HepG2 (cell line): Measurements from ENCODE around the gene RBCK1. TPM values are rescaled to one million over a fixed set of nuclear protein-coding genes. Genes with fewer than 3 reads are reported as not detected.

Experiments
- ARNT2 ChIP-seq: sonication (generic); formaldehyde crosslinking; IDR thresholded peaks from 2 replicates; pipeline ENCODE4 v1.8.0; 2022; ENCODE audit warnings: mild to moderate bottlenecking, low read depth, missing genetic modification reagents, moderate library complexity
- DDIT3 ChIP-seq: sonication (generic); formaldehyde crosslinking; IDR thresholded peaks from 2 replicates; pipeline ENCODE4 v1.4.0; 2020; ENCODE audit warnings: mild to moderate bottlenecking, missing genetic modification reagents
- MEIS2 ChIP-seq: sonication (generic); formaldehyde crosslinking; IDR thresholded peaks from 2 replicates; pipeline ENCODE4 v1.9.0; 2021; ENCODE audit warnings: mild to moderate bottlenecking, missing genetic modification reagents
- MYPOP ChIP-seq: sonication (generic); formaldehyde crosslinking; IDR thresholded peaks from 2 replicates; pipeline ENCODE4 v1.8.1; 2023; ENCODE audit warnings: mild to moderate bottlenecking, moderate library complexity, missing genetic modification reagents
- NFKB2 ChIP-seq: sonication (generic); formaldehyde crosslinking; IDR thresholded peaks from 2 replicates; pipeline ENCODE4 v1.4.0; 2020; ENCODE audit warnings: missing genetic modification reagents, borderline replicate concordance
- REST ChIP-seq, 2 experiments: IDR thresholded peaks; 2 replicates each; pipeline ENCODE4 v1.6.1; 2011 to 2012; ENCODE audit warnings: low read length in 2 of 2, borderline replicate concordance in 1 of 2, low read depth in 1 of 2, mild to moderate bottlenecking in 1 of 2, moderate library complexity in 1 of 2
- SETDB1 ChIP-seq: sonication (generic); formaldehyde crosslinking; IDR thresholded peaks from 2 replicates; pipeline ENCODE4 v1.5.1; 2020; ENCODE audit warnings: missing genetic modification reagents, mild to moderate bottlenecking, borderline replicate concordance
- SIX1 ChIP-seq: sonication (generic); formaldehyde crosslinking; IDR thresholded peaks from 2 replicates; pipeline ENCODE4 v1.4.0; 2020; ENCODE audit warnings: missing genetic modification reagents, borderline replicate concordance
- SRSF4 ChIP-seq: fragments of 200-400 bp; formaldehyde crosslinking; IDR thresholded peaks from one replicate; pipeline ENCODE4 v1.6.1; 2018; ENCODE audit warnings: mild to moderate bottlenecking, low read depth, low read length, moderate library complexity; ENCODE audit not compliant: poor library complexity, severe bottlenecking
- TAF15 ChIP-seq: fragments of 200-400 bp; formaldehyde crosslinking; IDR thresholded peaks from one replicate; pipeline ENCODE4 v1.6.1; 2018; ENCODE audit warnings: mild to moderate bottlenecking, low read depth, low read length; ENCODE audit not compliant: poor library complexity, severe bottlenecking
- TCF7L2 ChIP-seq: IDR thresholded peaks from 2 replicates; pipeline ENCODE4 v1.6.1; 2011; ENCODE audit warnings: mild to moderate bottlenecking, low read depth, low read length, moderate library complexity
- THAP11 ChIP-seq: IDR thresholded peaks from 2 replicates; pipeline ENCODE4 v1.6.1; 2016; ENCODE audit warnings: missing biosample characterization, missing genetic modification reagents
- ZBTB34 ChIP-seq: sonication (generic); formaldehyde crosslinking; IDR thresholded peaks from 2 replicates; pipeline ENCODE4 v1.8.0; 2022; ENCODE audit warnings: mild to moderate bottlenecking, missing genetic modification reagents
- ZC3H4 ChIP-seq: sonication (generic); formaldehyde crosslinking; IDR thresholded peaks from 2 replicates; pipeline ENCODE4 v1.4.0; 2020; ENCODE audit warnings: missing genetic modification reagents, borderline replicate concordance
- ZNF101 ChIP-seq: sonication (generic); formaldehyde crosslinking; IDR thresholded peaks from 2 replicates; pipeline ENCODE4 v1.4.0; 2020; ENCODE audit warnings: mild to moderate bottlenecking, low read depth, missing genetic modification reagents, borderline replicate concordance
- ZNF30 ChIP-seq: sonication (generic); formaldehyde crosslinking; IDR thresholded peaks from 2 replicates; pipeline ENCODE4 v1.5.0; 2020; ENCODE audit warnings: mild to moderate bottlenecking, missing genetic modification reagents
- ZNF501 ChIP-seq: sonication (generic); formaldehyde crosslinking; IDR thresholded peaks from 2 replicates; pipeline ENCODE4 v1.5.1; 2020; ENCODE audit warnings: mild to moderate bottlenecking, moderate library complexity, missing genetic modification reagents
- ZNF704 ChIP-seq: sonication (generic); formaldehyde crosslinking; IDR thresholded peaks from 2 replicates; pipeline ENCODE4 v1.8.1; 2023; ENCODE audit warnings: mild to moderate bottlenecking, inconsistent platforms, moderate library complexity, missing genetic modification reagents, borderline replicate concordance
- ZSCAN12 ChIP-seq: sonication (generic); formaldehyde crosslinking; IDR thresholded peaks from 2 replicates; pipeline ENCODE4 v1.9.0; 2021; ENCODE audit warnings: mild to moderate bottlenecking, missing genetic modification reagents
- ZSCAN31 ChIP-seq: sonication (generic); formaldehyde crosslinking; IDR thresholded peaks from 2 replicates; pipeline ENCODE4 v1.5.0; 2020; ENCODE audit warnings: low read depth, mild to moderate bottlenecking, missing genetic modification reagents
- polyA plus RNA-seq, 8 experiments: library from polyadenylated mRNA; depleted of rRNA in 3 of 8; stranded (reverse) in 7 of 8; unstranded in 1 of 8; fragments of >200 nt; fragmentation: Illumina TruSeq in 4 of 8; extraction: Trizol in 4 of 8; gene quantifications; 2 replicates each; pipeline versions ENCODE4 v1.2.1 to v1.2.3, GENCODE V29; 2011 to 2016; ENCODE audit warnings: low read depth in 4 of 8, missing spikeins in 1 of 8, mixed read lengths in 1 of 8; ENCODE audit not compliant: insufficient read depth in 1 of 8
- total RNA-seq, 5 experiments: library from RNA; depleted of rRNA; stranded (reverse); fragments of >200 nt; fragmentation: Illumina TruSeq; extraction: Trizol; gene quantifications; 2 replicates each; pipeline ENCODE4 v1.2.3, GENCODE V29; 2016; ENCODE audit warnings: low read depth in 1 of 5

The RBCK1 gene
- total and polyA plus RNA-seq, 2 of the 13 experiments (the other 11 are each of a cell fraction or from before 2014, with no cell fraction given): 149 to 215 TPM

GRCh38 chr20:407953-408842, at the start of gene RBCK1 (continued):
- TF ChIP-seq ARNT2 (CRISPR knock-in tag) (peak; percentile 85), MEIS2 (peak; percentile 73), DDIT3 (no peak), ZBTB34 (no peak; the same call in 1 of the 2 replicates), ZSCAN31 (CRISPR knock-in tag) (peak; percentile 83; the same call in 1 of the 2 replicates), ZNF101 (CRISPR knock-in tag) (no peak), SRSF4 (peak; percentile 5), ZNF501 (peak; percentile 97), NFKB2 (no peak), TAF15 (peak; percentile 28), TCF7L2 (no peak), ZNF30 (CRISPR knock-in tag) (peak; percentile 79; the same call in 1 of the 2 replicates), SETDB1 (CRISPR knock-in tag) (no peak), ZNF704 (CRISPR knock-in tag) (peak; percentile 94; the same call in 1 of the 2 replicates), MYPOP (CRISPR knock-in tag) (peak; percentile 75), SIX1 (CRISPR knock-in tag) (no peak), ZSCAN12 (CRISPR knock-in tag) (peak; percentile 72; the same call in 1 of the 2 replicates), ZC3H4 (CRISPR knock-in tag) (peak; percentile 90; the same call in 1 of the 2 replicates), THAP11 (CRISPR knock-in tag) (peak; percentile 87), REST (IDR thresholded peaks at IDR 0.05; ENCODE audit: borderline replicate concordance in 1 of 2, low read depth in 1 of 2, low read length in 2 of 2) (no peak; a peak in 2 of 4 replicates)
